Upper lobe of left lung (tissue), 4 donors: ENCODE results near the gene DDR1.

Experiments
- CTCF ChIP-seq, 6 experiments: fragments of 450-650 bp in 4 of 6; fragments of 200-600 bp in 2 of 6; sonication (generic) in 2 of 6; IDR thresholded peaks; one replicate each; pipeline ENCODE4 v1.5.1; 2016 to 2019; ENCODE audit warnings: antibody characterized with exemption in 6 of 6
- POLR2A ChIP-seq, 4 donors: fragments of 450-650 bp; IDR thresholded peaks; one replicate each; pipeline ENCODE4 v1.5.1; 2016 to 2017; ENCODE audit warnings: antibody characterized with exemption in 4 of 4, mild to moderate bottlenecking in 2 of 4
- POLR2AphosphoS5 ChIP-seq, 2 donors: sonication (generic); formaldehyde crosslinking; IDR thresholded peaks; one replicate each; pipeline ENCODE4 v1.5.1; 2017; ENCODE audit warnings: antibody characterized with exemption in 2 of 2

GRCh38 chr6:30908700-30909099 is 24.4 kb downstream of the DDR1 start:
- TF ChIP-seq POLR2A (IDR thresholded peaks at IDR 0.05): no peak
- TF ChIP-seq POLR2AphosphoS5 (IDR thresholded peaks at IDR 0.05): no peak
- no peak for TF ChIP-seq CTCF (IDR thresholded peaks at IDR 0.05)
